ENCODE results near the gene ANO5.

ANO5 gene, protein sequence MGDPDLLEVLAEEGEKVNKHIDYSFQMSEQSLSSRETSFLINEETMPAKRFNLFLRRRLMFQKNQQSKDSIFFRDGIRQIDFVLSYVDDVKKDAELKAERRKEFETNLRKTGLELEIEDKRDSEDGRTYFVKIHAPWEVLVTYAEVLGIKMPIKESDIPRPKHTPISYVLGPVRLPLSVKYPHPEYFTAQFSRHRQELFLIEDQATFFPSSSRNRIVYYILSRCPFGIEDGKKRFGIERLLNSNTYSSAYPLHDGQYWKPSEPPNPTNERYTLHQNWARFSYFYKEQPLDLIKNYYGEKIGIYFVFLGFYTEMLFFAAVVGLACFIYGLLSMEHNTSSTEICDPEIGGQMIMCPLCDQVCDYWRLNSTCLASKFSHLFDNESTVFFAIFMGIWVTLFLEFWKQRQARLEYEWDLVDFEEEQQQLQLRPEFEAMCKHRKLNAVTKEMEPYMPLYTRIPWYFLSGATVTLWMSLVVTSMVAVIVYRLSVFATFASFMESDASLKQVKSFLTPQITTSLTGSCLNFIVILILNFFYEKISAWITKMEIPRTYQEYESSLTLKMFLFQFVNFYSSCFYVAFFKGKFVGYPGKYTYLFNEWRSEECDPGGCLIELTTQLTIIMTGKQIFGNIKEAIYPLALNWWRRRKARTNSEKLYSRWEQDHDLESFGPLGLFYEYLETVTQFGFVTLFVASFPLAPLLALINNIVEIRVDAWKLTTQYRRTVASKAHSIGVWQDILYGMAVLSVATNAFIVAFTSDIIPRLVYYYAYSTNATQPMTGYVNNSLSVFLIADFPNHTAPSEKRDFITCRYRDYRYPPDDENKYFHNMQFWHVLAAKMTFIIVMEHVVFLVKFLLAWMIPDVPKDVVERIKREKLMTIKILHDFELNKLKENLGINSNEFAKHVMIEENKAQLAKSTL

DNA sequence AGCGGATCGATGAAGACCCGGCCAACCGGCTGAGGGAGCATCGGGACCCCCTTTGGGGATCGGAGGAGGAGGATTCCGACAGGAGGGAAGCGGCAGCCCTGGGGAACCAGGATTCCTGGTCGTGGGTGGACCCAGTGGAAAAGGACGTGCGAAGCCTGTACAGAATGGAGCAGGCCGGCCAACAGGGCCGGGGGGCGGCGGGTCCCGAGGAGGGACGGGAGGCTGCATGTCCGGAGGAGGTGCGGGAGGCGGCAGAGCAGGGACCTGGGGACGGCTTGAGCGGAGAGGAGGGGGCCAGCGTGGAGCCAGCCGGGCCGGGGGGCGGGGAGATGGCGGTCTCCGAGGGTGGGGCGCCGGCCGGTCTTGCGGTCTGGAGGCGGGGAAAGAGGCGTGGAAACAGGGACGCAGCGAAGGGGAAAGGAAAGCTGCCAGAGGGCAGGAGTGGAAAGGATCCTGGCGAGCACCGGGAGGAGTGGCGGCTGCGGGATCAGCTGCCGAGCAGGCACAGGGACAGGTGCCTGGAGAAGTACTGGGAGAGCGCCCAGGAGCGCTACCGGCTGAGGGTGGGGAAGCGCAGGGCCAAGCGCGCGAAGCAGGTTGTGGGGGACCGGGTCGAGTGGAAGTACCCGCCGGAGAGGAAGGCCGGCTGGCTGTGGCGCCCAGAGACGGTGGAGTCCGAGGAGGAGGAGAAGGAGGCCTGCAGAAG lies at the start of gene ANO5:
TSS of gene ANO5 (plus strand) at position 444 of the 706 bp plus-strand sequence. CDS start 408 bp downstream, outside the sequence.
- peak; percentile 42 for DNase-seq

DNA sequence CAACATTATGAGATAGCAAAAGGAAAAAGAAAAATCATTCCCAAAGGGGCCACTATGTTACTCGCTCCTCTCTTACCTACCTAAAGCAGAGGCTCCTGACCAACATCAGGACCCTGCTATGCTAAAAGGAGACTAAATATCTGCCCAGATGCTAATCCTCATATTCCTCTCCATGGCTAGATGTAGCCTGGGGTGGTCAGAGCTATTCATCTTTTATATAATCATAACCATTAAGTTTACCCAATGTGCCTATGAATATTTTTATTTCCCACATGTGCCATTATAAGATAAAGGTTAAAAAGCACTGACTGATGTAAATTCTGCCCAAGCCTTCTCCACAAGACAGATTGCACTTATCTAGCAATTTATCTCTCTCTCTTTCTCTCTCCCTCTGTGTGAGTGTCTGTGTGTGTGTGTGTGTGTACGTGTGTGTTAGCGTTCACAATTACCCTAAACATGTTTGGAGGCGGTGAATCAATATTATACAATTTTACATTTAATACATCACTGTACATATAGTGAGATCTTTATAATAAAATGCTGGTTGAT lies 41.2 kb upstream of the ANO5 start:
- DNase-seq = no peak

DNA sequence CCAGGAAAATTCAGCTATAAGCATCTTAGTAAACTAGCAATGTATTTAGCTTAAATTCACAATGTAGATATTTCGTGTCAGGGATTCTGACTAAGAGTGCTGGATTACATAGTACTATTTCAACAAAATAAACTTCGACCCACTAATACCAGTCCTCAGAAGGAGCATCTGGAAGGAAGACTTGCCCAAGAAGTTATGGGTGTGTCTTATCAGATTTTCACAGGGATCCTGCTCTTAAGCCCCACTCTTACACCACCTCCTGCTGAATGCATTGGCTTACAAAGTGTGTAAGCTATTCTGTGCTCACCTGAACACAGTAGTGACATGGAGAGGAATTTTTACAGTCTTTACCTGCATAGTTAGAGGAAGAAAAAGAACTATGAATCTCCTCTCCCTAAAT lies 35.4 kb upstream of the ANO5 start:
- no peak for DNase-seq

DNA sequence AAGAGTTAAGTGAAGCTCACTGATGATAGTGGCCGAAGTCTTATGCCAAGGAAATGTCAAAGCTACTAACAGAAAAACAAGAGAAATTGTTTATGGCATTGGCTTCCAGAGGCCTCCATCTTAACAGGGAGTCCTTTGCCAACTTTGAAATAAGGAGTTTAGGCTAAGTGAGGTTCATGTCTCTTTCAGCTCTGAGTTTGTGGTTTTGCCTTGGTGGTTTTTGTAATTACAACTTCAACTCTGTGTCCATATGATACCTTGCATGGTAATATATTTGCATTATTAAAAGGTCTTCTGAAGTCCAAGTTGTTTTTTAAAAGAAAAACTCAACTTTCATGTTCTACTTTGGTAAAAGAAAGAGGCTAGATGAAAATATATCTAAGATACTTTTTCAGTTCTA lies 31.4 kb upstream of the ANO5 start:
- no peak for DNase-seq

DNA sequence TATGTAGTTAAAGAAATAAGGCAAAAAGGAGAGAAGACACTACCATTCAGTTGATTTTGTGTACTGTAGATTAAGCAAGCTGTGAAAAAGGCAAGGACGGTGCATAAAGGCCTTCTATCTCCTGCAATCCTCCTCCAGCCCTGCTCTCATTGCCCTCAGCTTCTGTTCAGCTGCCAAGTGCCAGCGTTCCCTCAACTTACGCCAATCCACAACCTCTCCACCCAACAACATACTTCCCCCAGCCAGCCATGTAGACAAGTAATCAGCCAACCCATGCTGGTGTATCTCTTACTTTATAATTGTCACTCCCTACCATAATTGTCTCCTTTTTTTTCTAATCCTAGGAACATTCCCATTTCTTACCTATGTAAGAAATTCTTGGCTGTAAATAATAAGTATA lies 30.1 kb upstream of the ANO5 start:
- DNase-seq = no peak

DNA sequence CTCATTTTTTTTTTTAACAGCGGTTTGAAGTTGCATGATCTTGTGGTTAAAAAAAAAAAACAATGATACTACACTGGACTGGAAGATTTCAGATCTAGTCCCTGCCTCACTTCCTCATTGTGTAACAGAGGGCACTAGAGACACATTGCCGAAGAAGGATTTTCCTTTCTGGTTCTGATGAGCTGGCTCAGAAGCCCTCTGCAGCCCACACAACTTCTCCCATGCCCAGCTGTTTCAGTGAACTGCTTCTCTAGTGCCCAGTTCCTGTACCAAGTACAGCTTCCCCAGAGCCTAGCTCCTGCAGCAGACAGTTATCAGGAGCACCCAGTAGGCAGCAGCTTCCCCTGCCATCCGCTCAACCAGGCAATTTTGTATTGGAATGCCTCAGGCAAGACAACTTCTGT lies 29.5 kb upstream of the ANO5 start:
- no peak for DNase-seq

DNA sequence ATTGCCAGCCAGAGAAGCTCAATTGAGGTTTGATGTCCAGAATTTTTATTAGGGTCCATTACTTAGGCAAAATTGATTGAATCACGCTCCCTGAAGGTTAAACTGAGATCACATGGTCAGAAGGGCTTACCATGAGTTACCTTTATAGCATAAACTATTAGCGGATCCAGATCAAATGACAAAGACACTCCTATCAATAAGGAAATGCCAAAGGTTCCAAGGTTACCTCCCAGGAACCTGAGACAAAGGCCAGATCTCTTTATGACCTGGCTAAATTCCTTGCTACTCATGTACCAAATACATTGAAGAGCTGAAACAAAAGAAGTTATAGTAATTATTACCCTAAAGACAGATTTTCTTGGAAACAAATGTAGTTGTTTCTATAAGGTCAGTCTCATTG lies 27.8 kb upstream of the ANO5 start:
- no peak for DNase-seq

DNA sequence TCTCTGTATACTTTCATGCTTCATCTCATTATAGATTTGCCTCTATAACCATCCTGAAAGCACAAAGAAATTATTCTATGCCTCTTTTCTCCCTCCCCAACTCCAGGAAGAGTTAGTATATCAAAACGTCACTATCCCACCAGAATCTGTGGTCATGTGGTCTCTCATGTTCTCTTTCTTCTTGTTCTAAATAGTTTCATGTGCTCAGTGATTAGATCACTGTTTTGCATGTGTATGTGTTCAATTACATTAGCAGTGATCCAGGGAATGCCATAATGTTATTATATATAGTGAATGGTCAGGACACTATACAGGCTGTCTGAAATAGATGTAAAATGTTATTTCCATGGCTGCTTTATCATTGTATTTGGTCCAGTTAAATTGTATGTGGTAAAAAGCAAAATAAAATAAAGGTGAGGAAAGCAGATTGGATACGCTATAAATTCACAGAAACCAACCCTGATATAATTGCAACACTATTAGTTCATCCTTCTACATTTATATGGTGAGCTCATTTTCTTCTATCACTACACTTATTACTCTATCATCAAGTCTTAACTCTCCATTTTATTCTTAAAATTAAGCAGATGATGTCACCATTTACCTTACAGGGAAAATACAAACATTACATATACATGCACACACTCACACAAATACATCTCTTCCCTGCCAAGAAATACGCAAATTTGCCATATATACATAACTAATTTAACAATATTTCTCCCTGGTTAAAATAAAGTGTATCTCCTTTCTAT lies 26.9 kb upstream of the ANO5 start:
- DNase-seq = no peak

DNA sequence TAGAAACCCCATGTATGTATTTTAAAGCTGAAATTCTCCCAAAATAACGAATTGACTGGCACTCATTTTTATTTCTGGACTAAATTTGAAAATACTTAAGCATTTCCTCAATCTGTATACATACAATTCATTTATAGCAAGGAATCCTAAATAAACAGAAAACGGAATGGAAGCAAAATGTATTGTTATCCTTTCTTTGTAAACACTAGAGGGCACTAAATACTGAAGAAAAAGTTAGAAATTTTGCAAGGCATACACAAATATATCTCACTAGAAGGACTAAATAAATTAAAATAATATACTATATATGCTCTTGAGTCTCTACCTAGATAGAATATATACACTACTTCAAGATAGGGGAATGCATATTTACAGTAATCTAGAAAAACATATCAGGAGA lies 23.1 kb upstream of the ANO5 start:
- DNase-seq = no peak

DNA sequence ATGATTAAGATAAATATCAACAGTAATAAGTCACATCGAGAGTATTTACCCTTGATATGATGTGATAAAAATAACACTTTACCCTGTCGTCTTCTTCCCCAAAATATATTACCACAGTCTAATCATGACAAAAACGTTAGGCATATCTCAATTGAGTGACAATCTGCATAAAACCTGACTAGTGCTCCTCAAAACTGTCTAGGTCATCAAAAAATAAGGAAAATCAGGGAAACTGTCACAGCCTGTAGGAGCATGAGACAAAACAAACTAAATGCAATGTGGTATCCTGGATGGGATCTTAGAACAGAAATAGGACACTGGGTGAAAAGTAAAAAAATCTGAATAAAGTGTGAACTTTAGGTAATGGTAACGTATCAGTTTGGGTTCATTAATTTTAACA lies 19.4 kb upstream of the ANO5 start:
- DNase-seq = no peak

DNA sequence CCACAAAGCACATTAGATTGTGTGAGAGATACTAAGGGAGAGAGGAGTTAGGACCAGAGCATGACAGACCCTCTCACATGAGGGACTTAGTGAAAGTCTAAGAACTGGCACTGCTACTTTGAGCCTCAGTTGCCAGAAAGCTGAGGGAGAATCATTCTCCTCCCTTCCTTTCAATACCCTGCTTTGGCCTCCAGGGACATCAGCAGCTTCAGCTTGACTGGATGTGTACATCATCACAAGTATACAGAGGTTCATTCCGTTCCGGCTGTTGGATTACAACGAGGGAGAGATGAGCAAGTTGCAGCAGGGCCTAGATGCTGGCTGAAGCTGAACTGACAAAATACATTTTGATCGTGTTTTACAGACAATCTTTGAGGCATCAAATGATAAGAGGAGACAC lies 15.7 kb upstream of the ANO5 start:
- no peak for DNase-seq

DNA sequence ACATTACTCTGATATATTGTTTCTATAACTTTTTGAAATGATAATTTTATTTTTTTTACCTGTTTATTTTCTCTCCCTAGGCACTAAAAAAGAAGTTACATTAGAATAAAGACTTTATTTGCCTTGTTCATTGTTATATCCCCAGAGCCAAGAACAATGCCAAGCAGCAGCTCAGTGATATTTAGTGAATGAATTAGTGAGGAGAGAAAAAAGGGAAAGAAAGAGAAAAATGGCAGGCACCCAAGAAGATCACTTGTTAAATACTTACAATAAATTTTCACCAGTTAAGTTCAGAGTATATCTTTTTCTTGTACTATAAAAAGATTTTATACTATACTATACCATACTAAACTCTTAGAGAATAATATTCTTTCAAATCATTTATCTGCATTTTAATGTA lies 13.3 kb upstream of the ANO5 start:
- no peak for DNase-seq

DNA sequence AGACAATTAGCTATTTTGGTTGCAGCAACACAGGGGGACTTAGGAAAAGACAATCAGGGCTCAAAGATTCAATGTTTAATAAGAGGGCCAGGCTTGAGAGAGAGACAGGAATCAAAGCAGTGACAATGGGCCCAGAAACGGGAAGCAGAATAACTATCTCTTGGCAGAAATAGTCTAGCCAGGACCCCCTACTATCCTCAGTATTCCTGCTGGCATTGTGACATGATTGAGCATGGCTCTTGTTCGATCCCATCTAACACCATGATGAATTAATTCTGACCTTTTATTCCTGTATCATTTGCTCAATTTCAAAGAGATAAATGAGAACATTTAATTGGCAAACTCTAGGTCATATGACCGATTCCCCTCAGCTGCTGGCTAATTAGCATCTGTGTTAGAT lies 12.8 kb upstream of the ANO5 start:
- DNase-seq = no peak

DNA sequence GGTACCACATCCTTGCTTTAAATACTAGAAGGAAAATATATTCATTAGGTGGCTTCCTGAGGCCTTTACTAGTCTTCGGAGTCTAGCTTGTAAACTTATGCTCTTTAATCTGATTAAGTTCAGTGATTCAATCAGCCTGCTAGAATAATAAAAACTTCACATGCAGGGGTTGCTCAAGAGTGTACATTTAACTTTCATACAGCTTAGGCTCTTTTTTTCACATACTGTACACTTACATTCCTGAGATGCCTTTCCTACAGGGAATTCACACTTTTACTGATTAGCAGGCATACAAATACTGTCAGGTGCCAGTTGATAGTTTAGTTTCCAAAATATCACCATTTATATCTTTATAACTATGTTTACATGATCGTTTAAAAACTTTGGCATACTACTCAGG lies 3.2 kb upstream of the ANO5 start:
- DNase-seq = no peak

DNA sequence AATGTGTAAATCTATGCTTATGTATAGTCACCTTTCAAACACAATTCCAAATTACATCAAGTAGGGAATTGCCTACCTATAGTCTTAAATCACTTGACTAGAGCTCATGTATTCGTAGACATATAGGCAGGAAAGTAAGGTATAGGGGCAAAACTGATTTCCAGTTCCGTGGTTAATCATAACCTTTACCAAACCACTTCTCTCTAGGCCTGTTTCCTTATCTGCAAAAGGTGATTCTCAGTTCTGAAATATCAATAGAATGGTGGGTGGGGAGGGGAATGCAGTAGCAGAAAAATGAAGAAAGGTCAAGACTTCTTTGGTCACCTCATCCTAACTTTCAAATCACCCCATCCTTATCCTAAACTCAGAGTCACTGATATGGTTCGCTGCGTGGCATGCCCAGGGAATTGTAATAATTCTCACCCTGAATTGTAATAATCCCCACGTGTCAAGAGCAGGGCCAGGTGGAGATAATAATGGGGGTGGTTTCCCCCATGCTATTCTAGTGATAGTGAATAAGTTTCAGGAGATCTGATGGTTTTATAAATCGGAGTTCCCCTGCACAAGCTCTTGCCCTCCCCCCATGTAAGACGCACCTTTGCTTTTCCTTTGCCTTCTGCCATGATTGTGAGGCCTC lies 1.9 kb upstream of the ANO5 start:
- no peak for DNase-seq

DNA sequence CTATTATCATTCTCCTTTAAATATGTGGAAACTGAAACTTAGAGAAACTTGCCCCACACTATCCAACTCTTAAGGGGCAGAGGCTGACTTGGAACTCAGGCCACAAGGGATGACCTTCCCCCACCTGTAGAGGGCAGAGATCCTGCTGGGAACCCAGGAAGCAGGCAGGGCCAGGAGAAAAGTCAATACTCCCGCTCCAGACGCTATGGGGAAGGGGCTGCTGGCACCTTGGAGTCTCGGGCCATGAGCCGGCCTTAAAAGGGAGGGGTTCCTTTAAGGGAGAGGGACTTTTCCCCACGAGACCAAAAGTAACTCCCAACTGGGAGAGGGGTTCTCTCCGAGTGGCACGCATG lies 620 bp upstream of the ANO5 start:
- DNase-seq = no peak

DNA sequence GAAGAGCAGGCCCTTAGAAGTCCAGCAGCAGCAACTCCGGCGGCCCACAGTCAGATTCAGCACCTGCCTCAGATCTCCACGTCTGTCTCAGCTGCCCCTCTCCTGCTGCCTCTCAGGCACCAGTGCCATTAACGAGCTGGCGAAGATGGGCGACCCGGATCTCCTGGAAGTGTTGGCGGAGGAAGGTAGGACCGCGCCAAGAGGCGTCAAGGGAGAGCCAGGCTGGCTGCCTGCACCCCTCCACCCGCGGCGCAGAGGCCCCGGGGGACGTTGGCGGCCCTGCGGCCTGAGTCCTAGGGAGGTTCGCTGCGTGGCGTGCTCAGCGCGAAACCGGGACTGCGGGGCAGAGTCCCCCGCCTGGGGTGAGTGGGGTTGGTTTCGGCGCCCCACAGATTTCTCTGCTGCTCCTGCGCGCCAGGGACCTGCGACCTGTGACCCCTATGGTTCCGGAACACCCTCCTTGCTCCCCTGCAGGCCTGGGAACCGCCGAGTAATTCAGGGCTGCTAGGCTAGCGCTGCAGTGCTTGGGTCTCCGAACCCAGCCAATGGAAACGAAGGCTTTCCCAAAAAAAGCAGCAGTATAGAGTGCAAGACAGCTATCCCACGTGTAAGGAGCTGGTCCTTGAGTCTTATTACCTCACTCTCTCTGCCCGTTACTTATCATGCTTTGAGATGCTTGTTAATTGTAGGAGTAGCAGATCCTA lies 615 bp downstream of the ANO5 start:
- peak; percentile 44 for DNase-seq

DNA sequence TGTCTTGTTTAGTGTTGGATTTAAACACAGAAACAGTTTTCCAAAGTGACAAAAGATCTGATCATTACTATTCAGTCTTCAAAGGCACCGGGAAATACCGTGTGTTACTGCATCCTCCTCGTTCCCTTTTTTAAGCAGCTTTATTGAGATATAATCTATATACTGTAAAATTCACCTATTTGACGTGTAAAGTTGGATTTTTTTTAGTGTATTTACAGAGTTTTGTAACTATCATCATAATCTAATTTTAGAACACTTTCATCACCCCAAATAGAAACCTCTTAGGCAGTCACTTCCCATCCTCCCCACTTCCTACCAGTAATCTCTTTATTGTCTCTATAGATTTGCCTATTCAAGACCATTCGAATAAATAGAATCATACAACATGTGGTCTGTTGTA lies 1.4 kb downstream of the ANO5 start:
- no peak for DNase-seq

DNA sequence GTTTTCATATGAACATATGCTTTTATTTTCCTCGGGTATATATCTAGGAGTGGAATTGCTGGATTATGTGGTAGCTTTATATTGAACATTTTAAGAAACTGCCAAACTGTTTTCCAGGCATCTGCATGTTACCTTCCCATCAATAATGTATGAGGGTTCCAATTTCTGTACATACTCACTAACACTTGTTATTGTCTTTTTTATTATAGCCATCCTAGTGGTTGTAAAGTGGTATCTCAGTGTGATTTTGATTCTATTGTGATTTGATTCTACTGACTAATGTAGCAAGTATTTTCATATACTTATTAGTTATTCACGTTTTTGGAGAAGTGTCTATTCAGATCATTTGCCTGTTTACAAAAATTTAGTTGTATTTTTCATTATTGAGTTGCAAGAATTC lies 2.0 kb downstream of the ANO5 start:
- no peak for DNase-seq

DNA sequence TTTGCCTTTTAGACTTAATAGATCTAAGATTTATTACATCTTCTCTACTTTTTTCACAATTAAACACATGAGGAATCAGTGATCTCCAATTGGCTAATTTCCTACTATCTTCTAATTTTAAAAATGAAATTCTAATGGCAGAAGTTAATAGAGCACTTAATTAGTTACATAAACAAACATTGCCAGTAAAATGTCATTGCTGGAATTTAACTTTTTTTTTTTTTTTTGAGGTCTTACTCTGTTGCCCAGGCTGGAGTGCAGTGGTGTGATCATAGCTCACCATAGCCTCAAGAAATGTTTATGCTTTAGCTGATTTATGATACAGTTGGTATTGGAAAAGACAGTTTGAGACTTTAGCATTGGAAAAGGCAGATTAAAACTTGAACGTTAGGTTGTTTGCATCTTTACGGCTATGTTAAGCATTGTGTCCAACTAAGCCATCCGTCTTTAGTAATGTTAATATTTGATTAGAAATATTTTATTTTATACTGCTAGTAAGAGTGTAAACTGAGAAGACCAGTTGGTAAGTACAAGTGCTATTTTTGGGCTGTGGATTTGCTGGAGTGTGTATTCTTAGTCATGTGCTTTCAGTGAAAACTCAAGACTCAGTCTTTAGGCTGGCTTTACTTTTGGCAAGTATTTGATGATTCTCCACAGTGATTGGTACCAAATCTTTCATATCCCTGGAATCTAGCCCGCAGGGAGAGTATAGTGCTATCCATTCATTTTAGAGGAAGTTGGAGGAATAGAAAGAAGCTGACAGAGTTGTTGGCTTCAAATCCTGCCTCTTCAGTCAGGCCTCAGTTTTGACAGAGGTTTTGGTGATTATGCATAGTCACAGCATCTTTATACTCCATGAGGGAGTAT lies 4.5 kb downstream of the ANO5 start:
- DNase-seq = no peak
